GM23338 (cell line): ENCODE data around the gene RSPH1. TPM values are rescaled to one million over a fixed set of nuclear protein-coding genes. Genes with fewer than 3 reads are reported as not detected.

Source experiments
- ATAC-seq: fragments of 200-7000 bp; cut with Tn5 transposase; 3 replicates; pipeline ENCODE4 v1.9.1; 2020
- DNase-seq: peaks from one replicate; pipeline ENCODE4 v3.0.0-alpha.2; 2015; ENCODE audit warnings: low spot score
- H2AFZ ChIP-seq: fragments of 200-600 bp; sonication (generic); 2 replicates; pipeline ENCODE4 v1.8.0; 2016; ENCODE audit warnings: antibody characterized with exemption, mild to moderate bottlenecking, moderate library complexity
- H3F3A ChIP-seq: fragments of 200-600 bp; sonication (generic); replicated peaks from 2 replicates; pipeline ENCODE4 v1.8.0; 2017; ENCODE audit warnings: antibody characterized with exemption, mixed run types, low read depth
- H3K27ac ChIP-seq: fragments of 200-600 bp; sonication (generic); 2 replicates; pipeline ENCODE4 v1.6.1; 2016; ENCODE audit warnings: low read depth
- H3K27me3 ChIP-seq: fragments of 200-600 bp; sonication (generic); 2 replicates; pipeline ENCODE4 v1.8.0; 2016; ENCODE audit warnings: mild to moderate bottlenecking, mixed run types, moderate library complexity; ENCODE audit not compliant: insufficient read depth
- H3K36me3 ChIP-seq: fragments of 200-600 bp; sonication (generic); 2 replicates; pipeline ENCODE4 v1.8.0; 2016; ENCODE audit warnings: mild to moderate bottlenecking; ENCODE audit not compliant: insufficient read depth
- H3K4me1 ChIP-seq: fragments of 200-600 bp; sonication (generic); 2 replicates; pipeline ENCODE4 v1.8.0; 2016; ENCODE audit warnings: mild to moderate bottlenecking, moderate library complexity; ENCODE audit not compliant: insufficient read depth
- H3K4me2 ChIP-seq: fragments of 200-600 bp; sonication (generic); 2 replicates; pipeline ENCODE4 v1.7.1; 2017; ENCODE audit warnings: mixed run types
- H3K4me3 ChIP-seq: fragments of 200-600 bp; sonication (generic); 2 replicates; pipeline ENCODE4 v1.6.1; 2016; ENCODE audit warnings: mixed run types
- H3K79me2 ChIP-seq: fragments of 200-600 bp; sonication (generic); replicated peaks from 2 replicates; pipeline ENCODE4 v1.8.0; 2017; ENCODE audit warnings: mild to moderate bottlenecking; ENCODE audit not compliant: insufficient read depth
- H3K9me2 ChIP-seq: fragments of 200-600 bp; sonication (generic); 2 replicates; pipeline ENCODE4 v1.8.0; 2017; ENCODE audit not compliant: insufficient read depth
- H4K20me1 ChIP-seq: fragments of 200-600 bp; sonication (generic); replicated peaks from 2 replicates; pipeline ENCODE4 v1.8.0; 2017; ENCODE audit warnings: mild to moderate bottlenecking; ENCODE audit not compliant: insufficient read depth
- H3K27ac Mint-ChIP-seq: 2 replicates; pipeline ENCODE4 v1.8.0; 2020; ENCODE audit warnings: inconsistent platforms, mild to moderate bottlenecking, moderate library complexity, mixed read lengths
- H3K27me3 Mint-ChIP-seq: 3 replicates; pipeline ENCODE4 v1.8.0; 2022; ENCODE audit warnings: low read depth, mild to moderate bottlenecking, moderate library complexity, mixed read lengths, inconsistent platforms; ENCODE audit not compliant: insufficient read depth, poor library complexity
- H3K36me3 Mint-ChIP-seq: 3 replicates; pipeline ENCODE4 v1.8.0; 2021; ENCODE audit warnings: low read depth, mild to moderate bottlenecking, inconsistent platforms, moderate library complexity, mixed read lengths
- H3K4me1 Mint-ChIP-seq: 3 replicates; pipeline ENCODE4 v1.8.0; 2020; ENCODE audit warnings: mild to moderate bottlenecking, inconsistent platforms, mixed read lengths
- H3K4me3 Mint-ChIP-seq: 3 replicates; pipeline ENCODE4 v1.8.0; 2021; ENCODE audit warnings: moderate library complexity, mild to moderate bottlenecking, inconsistent platforms, mixed read lengths
- H3K9me3 Mint-ChIP-seq: 3 replicates; pipeline ENCODE4 v1.8.0; 2020; ENCODE audit warnings: moderate library complexity, mild to moderate bottlenecking, inconsistent platforms, mixed read lengths
- EZH2 ChIP-seq: fragments of 200-600 bp; sonication (generic); IDR thresholded peaks from one replicate; pipeline ENCODE4 v1.8.0; 2017; ENCODE audit warnings: antibody characterized with exemption, mild to moderate bottlenecking, low read depth; ENCODE audit not compliant: unreplicated experiment
- JUNB ChIP-seq: IDR thresholded peaks from one replicate; pipeline ENCODE4 v1.6.1; 2016; ENCODE audit warnings: antibody characterized with exemption; ENCODE audit not compliant: unreplicated experiment
- REST ChIP-seq: IDR thresholded peaks from one replicate; pipeline ENCODE4 v1.6.1; 2018; ENCODE audit warnings: antibody characterized with exemption; ENCODE audit not compliant: unreplicated experiment
- STAT1 ChIP-seq: IDR thresholded peaks from one replicate; pipeline ENCODE4 v1.6.1; 2016; ENCODE audit warnings: antibody characterized with exemption; ENCODE audit not compliant: unreplicated experiment
- ZNF331 ChIP-seq: fragments of 250-450 bp; sonication (Bioruptor Pico); IDR thresholded peaks from 2 replicates; pipeline ENCODE4 v1.5.0; 2020; ENCODE audit warnings: low read depth, mild to moderate bottlenecking, moderate library complexity
- ZNF462 ChIP-seq: fragments of 250-450 bp; sonication (Bioruptor Pico); IDR thresholded peaks from 2 replicates; pipeline ENCODE4 v1.5.0; 2020; ENCODE audit warnings: mild to moderate bottlenecking, moderate library complexity
- polyA plus RNA-seq: library from polyadenylated mRNA; unstranded; fragments of >200 nt; fragmentation: Nextera tagmentation; extraction: Ambion mirVana; gene quantifications from 2 replicates; pipeline ENCODE4 v1.2.1, GENCODE V29; 2016
- total RNA-seq: library from RNA; depleted of rRNA; stranded (reverse); fragments of >200 nt; shearing (Covaris generic); gene quantifications from 2 replicates; pipeline ENCODE4 v1.2.3, GENCODE V29; 2014

The RSPH1 gene
- total and polyA plus RNA-seq, 2 experiments from 2014 or later = 0.23 TPM; not detected in 1

GRCh38 chr21:42486072-42486471, 10.0 kb downstream of the RSPH1 start (continued):
- TF ChIP-seq REST (no peak), STAT1 (no peak), ZNF331 (no peak), ZNF462 (no peak)

- no peaks in the 10 kb centered on the region for H3F3A ChIP-seq
- ATAC-seq = no peak
- Mint-ChIP-seq H3K4me1 (peaks cover under 1% of the 10 kb centered on the region; the same call in 2 of the 3 replicates), H3K9me3 (no peaks in the 10 kb centered on the region), H3K36me3 (no peaks in the 10 kb centered on the region), H3K4me3 (no peak overlapping the region), H3K27ac (no peak overlapping the region), H3K27me3 (peaks cover 5% of the 10 kb centered on the region)
- peaks cover 13% of the 10 kb centered on the region; the same call in 1 of the 2 replicates for H3K9me2 ChIP-seq
- no peaks in the 10 kb centered on the region for H3K79me2 ChIP-seq
- no peaks in the 10 kb centered on the region for H3K27me3 ChIP-seq
- DNase-seq = no peak
- no peak overlapping the region for H3K4me3 ChIP-seq
- no peak overlapping the region for H2AFZ ChIP-seq
- H3K4me1 ChIP-seq = no peaks in the 10 kb centered on the region
- H3K27ac ChIP-seq = no peak overlapping the region
- H4K20me1 ChIP-seq = no peaks in the 10 kb centered on the region
- no peaks in the 10 kb centered on the region for H3K36me3 ChIP-seq
- no peak overlapping the region for H3K4me2 ChIP-seq
- TF ChIP-seq ZNF462 = no peak
- TF ChIP-seq ZNF331 = no peak
- no peak for TF ChIP-seq JUNB
- TF ChIP-seq EZH2 = no peak
- no peak for TF ChIP-seq STAT1
These were observed 11.1 kb downstream of the RSPH1 start for GRCh38 chr21:42484966-42485365.
